Measurements from ENCODE around the gene RBM4.
"Not testable (repeated sequence)": the region's sequence is repeated elsewhere in the genome, so short reads cannot be mapped to it uniquely, and the experiment has no call there.

RBM4 gene, protein sequence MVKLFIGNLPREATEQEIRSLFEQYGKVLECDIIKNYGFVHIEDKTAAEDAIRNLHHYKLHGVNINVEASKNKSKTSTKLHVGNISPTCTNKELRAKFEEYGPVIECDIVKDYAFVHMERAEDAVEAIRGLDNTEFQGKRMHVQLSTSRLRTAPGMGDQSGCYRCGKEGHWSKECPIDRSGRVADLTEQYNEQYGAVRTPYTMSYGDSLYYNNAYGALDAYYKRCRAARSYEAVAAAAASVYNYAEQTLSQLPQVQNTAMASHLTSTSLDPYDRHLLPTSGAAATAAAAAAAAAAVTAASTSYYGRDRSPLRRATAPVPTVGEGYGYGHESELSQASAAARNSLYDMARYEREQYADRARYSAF

DNA sequence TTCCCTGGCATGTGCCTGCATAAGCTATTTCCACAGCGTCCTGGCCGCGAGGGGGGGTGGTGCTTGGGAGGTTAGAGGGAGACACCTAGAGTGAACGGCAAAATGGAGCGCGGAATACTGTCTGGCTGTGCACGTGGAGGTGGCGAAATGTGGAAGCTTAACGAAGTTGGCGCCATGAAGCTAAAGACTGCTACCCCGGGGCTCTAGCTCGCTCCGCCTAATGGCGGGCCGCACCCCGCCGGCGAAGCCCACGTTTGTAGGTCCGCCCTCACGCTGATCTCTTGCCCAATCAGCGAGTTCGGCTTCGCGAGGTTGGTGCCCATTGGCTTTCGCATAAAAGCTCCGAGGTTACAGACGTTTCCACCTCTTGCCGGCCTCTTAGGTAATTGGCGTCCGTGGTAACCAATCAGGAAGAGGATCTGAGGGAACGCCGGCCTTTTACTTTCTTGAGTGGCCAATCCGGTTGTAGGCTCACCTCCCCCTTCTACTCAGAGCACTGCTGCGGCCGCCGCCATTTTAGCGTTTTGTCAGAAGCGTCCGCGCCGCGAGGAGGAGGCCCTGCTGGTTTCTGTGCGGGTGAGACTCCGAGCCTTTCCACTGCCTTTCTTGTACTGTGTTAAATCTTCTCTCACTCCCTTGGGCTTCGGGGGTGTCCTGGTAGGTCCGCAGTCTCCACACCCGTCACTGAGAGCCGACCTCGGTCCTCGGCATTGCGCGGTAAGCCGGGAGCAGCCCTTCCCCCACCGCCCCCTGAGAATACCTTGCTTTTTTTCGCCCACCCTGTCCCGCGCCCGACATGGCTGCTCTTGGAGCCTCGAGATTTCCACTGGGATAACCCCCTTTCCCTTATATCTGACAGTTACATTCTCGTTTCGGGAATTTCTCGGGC, at the start of gene RBM4:
Gene RBM4, plus strand, starts transcription at position 527 of the 889 bp plus-strand sequence. CDS start 1,009 bp downstream, outside the sequence.
- DNase-seq (ENCODE audit: low spot score) = peak; percentile 99

DNA sequence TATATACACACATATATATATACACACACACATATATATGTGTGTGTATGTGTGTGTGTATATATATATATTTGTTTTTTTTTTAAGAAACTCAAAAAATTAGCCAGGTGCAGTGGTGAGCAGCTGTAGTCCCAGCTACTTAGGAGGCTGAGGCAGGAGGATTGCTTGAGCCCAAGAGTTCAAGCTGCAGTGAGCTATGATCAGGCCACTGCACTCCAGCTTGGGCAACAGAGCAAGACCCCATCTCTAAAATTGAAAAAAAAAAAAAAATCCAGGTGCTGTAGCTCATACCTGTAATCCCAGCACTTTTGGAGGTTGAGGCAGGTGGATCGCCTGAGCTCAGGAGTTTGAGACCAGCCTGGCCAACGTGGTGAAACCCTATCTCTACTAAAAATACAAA, 49.2 kb upstream of the RBM4 start:
- not testable (repeated sequence) for DNase-seq (ENCODE audit: low spot score)

GRCh38 chr11:66589996-66590675, 48.4 kb upstream of the RBM4 start:
- no peak for DNase-seq (ENCODE audit: low spot score)

- DNase-seq (ENCODE audit: low spot score) = no peak
Measured at GRCh38 chr11:66591175-66591574, 47.3 kb upstream of the RBM4 start.

- DNase-seq (ENCODE audit: low spot score) = peak; percentile 100
Measured at GRCh38 chr11:66592457-66593302, 45.8 kb upstream of the RBM4 start, which contains the start of the genes CCDC87 and CCS. Gene CCDC87, minus strand, starts transcription at chr11:66593063. Its CDS starts 48 bp downstream, at chr11:66593015. Gene CCS, plus strand, starts transcription at chr11:66593185. Its CDS starts 77 bp downstream, at chr11:66593262.

- no peak for DNase-seq (ENCODE audit: low spot score)
Measured at GRCh38 chr11:66593303-66593635, 45.2 kb upstream of the RBM4 start.

- DNase-seq (ENCODE audit: low spot score) = no peak
Measured at GRCh38 chr11:66593650-66594049, 44.9 kb upstream of the RBM4 start.

DNA sequence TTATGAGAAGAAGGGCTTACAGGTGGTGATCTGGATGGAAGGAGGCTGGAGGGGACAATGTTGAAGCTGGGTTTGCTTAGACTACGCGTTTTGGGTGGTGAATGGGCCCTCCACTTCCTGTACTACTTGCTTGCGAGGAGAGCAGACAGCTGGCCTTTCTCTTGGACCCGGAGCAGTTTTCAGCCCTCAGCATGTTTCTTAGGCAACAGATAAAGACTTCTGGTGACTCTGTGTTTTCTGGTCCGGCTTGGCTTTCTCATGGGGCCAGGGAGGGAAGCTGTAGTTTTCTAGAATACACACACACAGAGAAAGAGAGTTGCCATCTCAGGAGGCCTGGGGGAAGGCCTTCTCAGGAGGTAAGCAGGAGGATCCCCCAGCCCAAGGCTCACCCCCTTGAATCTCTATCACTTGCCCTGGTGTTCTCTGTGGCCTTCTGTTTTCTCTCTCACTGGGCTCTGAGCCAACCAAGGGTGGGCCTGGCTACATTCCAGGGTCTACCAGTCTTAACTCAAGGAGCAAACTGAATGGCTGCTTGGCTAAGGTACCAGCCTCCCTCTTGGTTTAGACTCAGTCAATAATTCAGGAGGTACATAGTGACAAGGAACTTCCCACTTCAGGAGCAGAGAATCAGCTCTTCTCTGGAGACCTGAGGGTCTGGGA, 43.1 kb upstream of the RBM4 start:
- no peak for DNase-seq (ENCODE audit: low spot score)

- no peak for DNase-seq (ENCODE audit: low spot score)
Measured at GRCh38 chr11:66598993-66599392, 39.5 kb upstream of the RBM4 start.

DNA sequence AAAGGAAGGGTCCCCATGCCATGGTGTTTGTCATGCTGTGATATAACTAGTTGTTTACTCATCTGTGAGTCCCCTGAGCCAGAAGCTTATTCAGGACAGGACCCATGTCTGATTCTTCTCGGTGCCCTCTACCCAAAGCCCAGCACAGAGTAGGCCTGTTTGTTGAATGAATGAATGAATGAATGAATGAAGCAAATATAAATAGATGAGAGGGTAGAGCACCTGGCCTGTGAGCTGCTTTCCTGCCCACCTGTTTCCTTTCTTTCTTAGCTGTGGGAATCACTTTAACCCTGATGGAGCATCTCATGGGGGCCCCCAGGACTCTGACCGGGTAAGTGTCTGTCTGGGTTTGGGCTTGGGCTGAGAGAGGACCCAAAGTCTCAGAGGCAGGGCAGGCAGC, 38.3 kb upstream of the RBM4 start:
- no peak for DNase-seq (ENCODE audit: low spot score)

DNA sequence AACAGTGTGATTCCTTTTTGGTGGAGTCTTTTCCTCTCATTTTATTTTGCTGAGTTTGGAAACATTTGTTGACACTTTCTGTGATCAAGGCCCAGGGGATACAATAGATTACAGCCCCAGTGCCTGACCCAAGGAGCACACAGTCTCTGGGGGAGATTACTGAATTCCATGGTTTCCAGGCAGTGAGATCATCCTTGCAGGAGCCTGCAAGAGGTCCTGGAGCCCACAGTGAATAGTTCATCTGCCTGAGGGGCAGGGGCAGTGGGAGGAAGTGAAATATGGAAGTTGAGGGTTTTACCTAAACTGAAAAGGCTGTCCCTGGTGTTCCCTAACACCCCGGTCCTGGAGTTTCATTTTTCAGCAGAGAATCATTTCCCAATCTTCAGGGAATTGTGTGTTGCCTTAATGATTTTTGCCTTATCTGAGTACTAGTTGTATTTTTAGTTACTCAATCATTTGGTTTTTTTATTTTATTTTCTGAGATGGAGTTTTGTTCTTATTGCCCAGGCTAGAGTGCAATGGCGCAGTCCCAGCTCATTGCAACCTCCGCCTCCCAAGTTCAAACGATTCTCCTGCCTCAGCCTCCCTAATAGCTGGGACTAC, 37.8 kb upstream of the RBM4 start:
- DNase-seq (ENCODE audit: low spot score) = no peak

DNA sequence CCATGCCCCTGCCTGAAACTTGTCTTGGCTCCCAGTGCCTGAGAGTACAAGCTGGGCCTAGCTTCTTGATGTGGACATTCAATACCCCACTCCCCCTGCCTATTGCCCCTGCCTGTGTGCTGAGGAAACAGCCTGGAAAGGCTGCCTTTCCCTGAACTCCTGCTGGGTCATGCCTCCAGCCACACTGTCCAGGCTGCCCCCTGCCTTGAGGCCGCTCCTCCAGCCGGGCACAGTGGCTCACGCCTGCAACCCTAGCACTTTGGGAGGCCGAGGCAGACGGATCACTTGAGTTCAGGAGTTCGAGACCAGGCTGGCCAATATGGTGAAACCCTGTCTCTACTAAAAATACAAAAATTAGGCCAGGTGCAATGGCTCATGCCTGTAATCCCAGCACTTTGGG, 35.4 kb upstream of the RBM4 start:
- DNase-seq (ENCODE audit: low spot score) = no peak

GRCh38 chr11:66604155-66604554, 34.3 kb upstream of the RBM4 start:
- DNase-seq (ENCODE audit: low spot score) = no peak

DNA sequence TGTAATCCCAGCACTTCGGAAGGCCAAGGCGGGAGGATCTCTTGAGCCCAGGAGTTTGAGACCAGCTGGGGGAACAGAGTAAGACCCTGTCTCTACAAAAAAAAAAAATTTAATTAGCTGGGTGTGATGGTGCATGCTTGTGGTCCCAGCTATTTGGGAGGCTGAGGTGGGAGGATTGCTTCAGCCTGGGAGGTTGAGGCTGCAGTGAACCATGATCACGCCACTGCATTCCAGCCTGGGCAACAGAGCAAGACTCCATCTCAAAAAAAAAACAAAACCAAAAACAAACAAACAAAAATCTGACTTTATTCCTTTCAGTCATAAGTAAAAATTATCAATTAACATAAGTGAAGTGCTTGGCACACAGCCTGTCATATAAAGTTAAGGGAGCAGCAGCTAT, 31.9 kb upstream of the RBM4 start:
- DNase-seq (ENCODE audit: low spot score) = not testable (repeated sequence)

- no peak for DNase-seq (ENCODE audit: low spot score)
Measured at GRCh38 chr11:66607126-66607834, 31.2 kb upstream of the RBM4 start.

DNA sequence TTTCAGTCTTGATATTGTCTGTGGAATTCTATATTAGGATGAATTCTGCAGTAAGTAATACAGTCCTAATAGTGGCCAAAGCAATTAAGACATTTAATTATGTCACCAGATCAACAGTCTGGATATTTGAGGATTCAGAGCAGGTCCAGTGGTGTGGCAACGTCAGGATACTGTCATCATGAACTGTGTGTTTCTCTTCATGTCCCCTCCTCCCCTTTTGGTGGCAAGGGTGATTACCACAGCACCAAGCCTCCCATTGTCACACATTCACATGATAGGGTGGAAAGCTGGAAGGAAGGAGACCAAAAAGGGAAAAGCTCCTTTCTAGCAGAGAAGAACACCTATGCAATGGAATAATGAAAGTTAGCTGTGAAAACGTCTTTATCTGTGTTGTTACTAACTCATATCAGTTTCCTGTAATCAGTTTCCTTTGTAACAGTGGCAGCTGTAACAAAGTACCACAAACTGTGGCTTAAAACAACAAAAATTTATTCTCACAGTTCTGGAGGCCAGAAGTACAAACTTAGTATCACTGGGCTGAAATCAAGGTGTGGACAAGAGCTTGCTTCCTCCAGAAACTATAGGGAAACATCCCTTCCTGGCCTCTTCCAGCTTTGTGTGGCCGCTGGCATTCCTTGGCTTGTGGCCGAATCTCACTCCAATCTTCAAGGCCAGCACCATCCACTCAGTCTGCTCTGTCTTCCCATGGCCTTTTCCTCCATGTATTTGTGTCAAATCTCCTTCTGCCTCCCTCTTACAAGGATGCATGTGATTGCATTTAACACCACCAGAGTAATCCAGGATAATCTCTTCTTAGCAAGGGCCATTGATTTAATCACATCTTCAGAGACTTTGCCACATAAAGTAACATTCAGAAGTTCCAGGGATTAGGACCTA, 28.5 kb upstream of the RBM4 start:
- no peak for DNase-seq (ENCODE audit: low spot score)

DNA sequence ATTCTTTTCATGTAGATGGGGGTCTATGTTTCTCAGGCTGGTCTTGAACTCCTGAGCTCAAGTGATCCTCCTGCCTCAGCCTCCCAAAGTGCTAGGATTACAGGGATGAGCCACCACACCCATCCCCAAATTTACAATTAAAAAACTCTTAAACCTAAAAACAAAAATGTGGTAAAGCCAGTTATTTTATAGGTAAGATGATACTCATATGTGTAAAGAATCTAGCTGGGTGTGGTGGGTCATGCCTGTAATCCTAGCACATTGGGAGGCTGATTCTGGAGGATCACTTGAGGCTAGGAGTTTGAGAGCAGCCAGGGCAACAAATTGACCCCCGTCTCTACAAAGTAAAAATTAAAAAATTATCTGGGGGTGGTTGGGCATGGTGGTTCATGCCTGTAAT, 26.0 kb upstream of the RBM4 start:
- DNase-seq (ENCODE audit: low spot score) = no peak

DNA sequence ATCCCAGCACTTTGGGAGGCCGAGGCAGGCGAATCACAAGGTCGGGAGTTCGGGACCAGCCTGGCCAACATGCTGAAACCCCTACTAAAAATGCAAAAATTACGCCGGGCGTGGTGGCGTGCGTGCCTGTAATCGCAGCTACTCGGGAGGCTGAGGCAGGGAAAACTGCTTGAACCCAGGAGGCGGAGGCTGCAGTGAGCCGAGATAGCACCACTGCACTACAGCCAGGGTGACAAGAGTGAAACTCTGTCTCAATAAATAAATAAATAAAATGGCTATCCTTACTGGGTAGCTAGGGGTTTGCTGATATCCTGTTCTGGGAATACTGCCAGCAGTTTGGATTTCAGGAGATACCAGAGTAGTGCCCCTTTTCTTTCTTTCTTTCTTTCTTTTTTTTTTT, 24.4 kb upstream of the RBM4 start:
- no peak for DNase-seq (ENCODE audit: low spot score)
